Fibroblast of villous mesenchyme (primary cell): ENCODE data around the gene UQCR11. TPM values are rescaled to one million over a fixed set of nuclear protein-coding genes. Genes with fewer than 3 reads are reported as not detected.

Experiments used
- DNase-seq: peaks from one replicate; pipeline ENCODE4 v3.0.0-alpha.2; 2010; ENCODE audit warnings: low read depth
- H3K4me3 ChIP-seq: 2 replicates; pipeline ENCODE4 v1.5.1; 2011; ENCODE audit warnings: low read depth, mild to moderate bottlenecking, low read length
- CTCF ChIP-seq: IDR thresholded peaks from 2 replicates; pipeline ENCODE4 v1.5.1; 2012; ENCODE audit warnings: low read depth, mild to moderate bottlenecking, low read length; ENCODE audit not compliant: insufficient read depth
- total RNA-seq: library from RNA; depleted of rRNA; stranded (reverse); fragments of >200 nt; gene quantifications from 2 replicates; pipeline ENCODE4 v1.2.3, GENCODE V29; 2012

UQCR11 gene
- total RNA-seq, 1 donor = 53.5 TPM

GRCh38 chr19:1602091-1602707 lies 3.1 kb downstream of the UQCR11 start:
- no peak for TF ChIP-seq CTCF
- no peak for DNase-seq
- no peak overlapping the region for H3K4me3 ChIP-seq

GRCh38 chr19:1601613-1602064 lies 3.6 kb downstream of the UQCR11 start:
- H3K4me3 ChIP-seq = no peak overlapping the region
- no peak for DNase-seq
- TF ChIP-seq CTCF = no peak

GRCh38 chr19:1599460-1599846 lies 5.8 kb downstream of the UQCR11 start:
- DNase-seq = no peak
- no peak overlapping the region for H3K4me3 ChIP-seq
- TF ChIP-seq CTCF = no peak

GRCh38 chr19:1598777-1599459 lies 6.3 kb downstream of the UQCR11 start:
- DNase-seq = no peak
- H3K4me3 ChIP-seq = no peak overlapping the region
- no peak for TF ChIP-seq CTCF

- TF ChIP-seq CTCF = no peak
- no peak for DNase-seq
- peak overlapping the region; percentile 82 for H3K4me3 ChIP-seq
These were observed 11.8 kb downstream of the UQCR11 start for GRCh38 chr19:1593501-1593772.

- peak; percentile 95 for DNase-seq
- peak within 1 kb of the TSS; percentile 89 for H3K4me3 ChIP-seq
These were observed 12.3 kb downstream of the UQCR11 start, which contains the start of gene MBD3 for GRCh38 chr19:1592755-1593500. MBD3 (minus strand) TSS chr19:1592865; CDS start chr19:1592631, 234 bp downstream.

More at GRCh38 chr19:1592755-1593500, 12.3 kb downstream of the UQCR11 start, which contains the start of gene MBD3:
- no peak for TF ChIP-seq CTCF
